PC-9 (cell line): ENCODE measurements around the gene NLGN1.

Source experiments
- CTCF ChIP-seq: fragments of 200-600 bp; sonication (generic); conservative IDR thresholded peaks from 2 replicates; pipeline ENCODE4 v1.6.1; 2017; ENCODE audit warnings: mixed run types, antibody characterized with exemption, mild to moderate bottlenecking, moderate library complexity
- EZH2 ChIP-seq: fragments of 200-600 bp; sonication (generic); IDR thresholded peaks from 2 replicates; pipeline ENCODE4 v1.8.0; 2017; ENCODE audit warnings: antibody characterized with exemption, low read depth

DNA sequence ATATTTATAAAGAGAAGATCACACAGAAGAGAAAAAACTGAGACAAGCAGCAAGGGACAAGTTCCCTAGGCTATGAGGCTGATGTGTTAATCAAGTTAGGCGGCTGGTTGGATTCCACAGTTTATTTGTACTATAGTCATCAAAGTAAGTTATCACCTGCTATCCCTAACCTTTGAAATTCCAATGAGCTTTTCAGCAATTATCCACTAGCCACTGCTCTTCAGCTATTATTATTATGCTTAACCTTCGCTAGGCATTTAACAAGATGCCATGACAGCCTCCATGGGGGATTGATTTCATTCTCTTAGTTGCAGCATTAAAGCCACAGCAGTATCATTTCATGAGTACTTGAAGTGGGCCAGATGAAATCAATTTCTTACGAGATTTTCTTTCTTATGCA lies 762.1 kb downstream of the NLGN1 start:
- no peak for TF ChIP-seq CTCF
- no peak for TF ChIP-seq EZH2
